ENCODE measurements around the gene MON1B. TPM values are rescaled to one million over a fixed set of nuclear protein-coding genes. Genes with fewer than 3 reads are reported as not detected.

MON1B gene
- total and polyA plus RNA-seq, 10 of the 15 experiments (the other 5 are each of a cell fraction or from before 2014, with no cell fraction given) = 5.7 to 64.5 (median 21.7) TPM

DNA sequence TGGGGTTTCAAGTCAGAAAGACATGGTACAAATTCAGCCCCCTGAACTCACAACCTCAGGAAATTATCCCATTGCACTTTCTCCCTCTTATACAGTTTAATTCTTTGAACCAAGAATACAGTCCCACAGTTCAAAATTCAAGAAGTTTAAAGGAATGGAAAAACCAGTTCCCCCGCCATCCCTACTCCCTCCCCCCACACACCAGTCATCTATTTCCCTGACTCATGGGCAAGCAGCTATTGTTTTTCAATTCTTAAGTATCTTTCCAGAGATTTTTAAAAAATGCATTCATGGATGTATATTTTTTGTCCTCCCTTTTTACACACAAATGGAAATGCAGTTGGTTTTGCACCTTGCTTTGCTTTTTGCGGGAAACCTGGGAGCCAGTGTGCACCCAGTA, 15.5 kb downstream of the MON1B start:
- H3K9ac ChIP-seq (ENCODE audit: control insufficient read depth, insufficient read depth, low read length) = no peak overlapping the region
- H3K27ac ChIP-seq (ENCODE audit: control insufficient read depth, insufficient read depth) = no peak overlapping the region
- no peaks in the 10 kb centered on the region; a peak in 1 of 4 replicates for H3K36me3 ChIP-seq (ENCODE audit: control insufficient read depth in 2 of 2, insufficient read depth in 2 of 2, low read length in 1 of 2)
- RAD21 ChIA-PET (ENCODE audit: unreplicated experiment) = interaction anchor here (0.6 to 1.4 kb wide), 2 partner anchors 15 to 1512 kb away, joined by 3 read pairs; partner anchors contain the start of gene MON1B
- in situ Hi-C loops (cut with MboI) (no loop called here), intact Hi-C loops (cut with micrococcal nuclease; ENCODE audit: unreplicated experiment) (no loop called here)
- TF ChIP-seq SREBF2 (IDR thresholded peaks at IDR 0.05; ENCODE audit: low read length) (no peak), NR2F1 (conservative IDR thresholded peaks at IDR 0.05) (no peak), RELA (IDR thresholded peaks at IDR 0.05; ENCODE audit: borderline replicate concordance, partially characterized antibody) (no peak), POU2F2 (IDR thresholded peaks at IDR 0.05; ENCODE audit: borderline replicate concordance, low read depth, low read length) (no peak), BACH1 (IDR thresholded peaks at IDR 0.05; ENCODE audit: borderline replicate concordance) (no peak), ZNF207 (IDR thresholded peaks at IDR 0.05; ENCODE audit: borderline replicate concordance) (no peak), ATF2 (IDR thresholded peaks at IDR 0.05; ENCODE audit: low read length) (no peak)
- SMC1A ChIA-PET (ENCODE audit: uncharacterized antibody, unreplicated experiment) = no interaction called here
- no peak overlapping the region for H2AFZ ChIP-seq (ENCODE audit: control insufficient read depth, low read depth, low read length)
- no peak for DNase-seq (ENCODE audit: low read depth, low spot score)
- H3K4me3 ChIP-seq = no peak overlapping the region
- 94% methylated on average over 2 of the region's 2 CpGs for WGBS (ENCODE audit: insufficient coverage, insufficient replicate concordance, low lambda C conversion rate, missing lambda C conversion rate)
- no peak overlapping the region for H3K4me2 ChIP-seq (ENCODE audit: control insufficient read depth, insufficient read depth)
- no peaks in the 10 kb centered on the region for H3K9me3 ChIP-seq (replicated peaks; ENCODE audit: control insufficient read depth, insufficient read depth, low read length)
- ATAC-seq = no peak
- no peaks in the 10 kb centered on the region for H3K27me3 ChIP-seq (replicated peaks in 1 of 2; ENCODE audit: control insufficient read depth in 2 of 2, insufficient read depth in 2 of 2, low read length in 1 of 2)
- no peaks in the 10 kb centered on the region; the same call in 1 of the 2 replicates for H4K20me1 ChIP-seq (ENCODE audit: control insufficient read depth, insufficient read depth)
- POLR2A ChIA-PET = no interaction called here
- BruUV-seq (replicated peaks) = no TSS peak
- no peaks in the 10 kb centered on the region for H3K4me1 ChIP-seq (ENCODE audit: control insufficient read depth, insufficient read depth, low read length)
- FAIRE-seq = no peak
- H3K79me2 ChIP-seq (ENCODE audit: control insufficient read depth, insufficient read depth, low read length) = no peaks in the 10 kb centered on the region
- CTCF ChIA-PET = interaction anchor here (0.6 to 1.9 kb wide), 3 partner anchors 35 to 149 kb away, joined by 3 to 4 read pairs (median 4); no protein-coding TSS in a partner anchor

- Histone ChIP-seq H4K20me1 (ENCODE audit: control insufficient read depth, insufficient read depth) (no peaks in the 10 kb centered on the region; the same call in 1 of the 2 replicates), H3K4me3 (no peak overlapping the region), H3K36me3 (ENCODE audit: control insufficient read depth in 2 of 2, insufficient read depth in 2 of 2, low read length in 1 of 2) (no peaks in the 10 kb centered on the region; a peak in 1 of 4 replicates), H3K9me3 (replicated peaks; ENCODE audit: control insufficient read depth, insufficient read depth, low read length) (no peaks in the 10 kb centered on the region), H3K79me2 (ENCODE audit: control insufficient read depth, insufficient read depth, low read length) (no peaks in the 10 kb centered on the region), H3K27ac (ENCODE audit: control insufficient read depth, insufficient read depth) (no peak overlapping the region), H3K9ac (ENCODE audit: control insufficient read depth, insufficient read depth, low read length) (no peak overlapping the region), H3K4me2 (ENCODE audit: control insufficient read depth, insufficient read depth) (no peak overlapping the region), H3K27me3 (replicated peaks in 1 of 2; ENCODE audit: control insufficient read depth in 2 of 2, insufficient read depth in 2 of 2, low read length in 1 of 2) (no peaks in the 10 kb centered on the region), H3K4me1 (ENCODE audit: control insufficient read depth, insufficient read depth, low read length) (no peaks in the 10 kb centered on the region; the same call in 1 of the 2 replicates), H2AFZ (ENCODE audit: control insufficient read depth, low read depth, low read length) (no peak overlapping the region)
- ChIA-PET POLR2A (no interaction called here), RAD21 (ENCODE audit: unreplicated experiment) (interaction anchor here (0.6 kb wide), 1 partner anchor 1512 kb away, joined by 3 read pairs; no protein-coding TSS in a partner anchor), SMC1A (ENCODE audit: uncharacterized antibody, unreplicated experiment) (no interaction called here), CTCF (no interaction called here)
- no peak for FAIRE-seq
- intact Hi-C loops (cut with micrococcal nuclease; ENCODE audit: unreplicated experiment) (no loop called here), in situ Hi-C loops (cut with MboI) (no loop called here)
- WGBS (ENCODE audit: insufficient coverage, insufficient replicate concordance, low lambda C conversion rate, missing lambda C conversion rate) = 93% methylated on average over 5 of the region's 5 CpGs
- DNase-seq (ENCODE audit: low read depth, low spot score) = no peak
- no peak for TF ChIP-seq PML (IDR thresholded peaks at IDR 0.05; ENCODE audit: low read length)
- TF ChIP-seq REST (IDR thresholded peaks at IDR 0.05; ENCODE audit: low read depth, low read length) = peak; percentile 66; the same call in 1 of the 2 replicates
- no peak for ATAC-seq
- BruUV-seq (replicated peaks) = no TSS peak
Observed at GRCh38 chr16:77207030-77207429, 16.0 kb downstream of the MON1B start.

All from GM12878 (cell line).